Measurements from ENCODE around the gene TMEM8B. TPM values are rescaled to one million over a fixed set of nuclear protein-coding genes. Genes with fewer than 3 reads are reported as not detected.

Gene TMEM8B
- total and polyA plus RNA-seq, 2 of the 8 experiments (the other 6 are each of a cell fraction or from before 2014, with no cell fraction given), result 7.5 to 10.4 TPM

DNA sequence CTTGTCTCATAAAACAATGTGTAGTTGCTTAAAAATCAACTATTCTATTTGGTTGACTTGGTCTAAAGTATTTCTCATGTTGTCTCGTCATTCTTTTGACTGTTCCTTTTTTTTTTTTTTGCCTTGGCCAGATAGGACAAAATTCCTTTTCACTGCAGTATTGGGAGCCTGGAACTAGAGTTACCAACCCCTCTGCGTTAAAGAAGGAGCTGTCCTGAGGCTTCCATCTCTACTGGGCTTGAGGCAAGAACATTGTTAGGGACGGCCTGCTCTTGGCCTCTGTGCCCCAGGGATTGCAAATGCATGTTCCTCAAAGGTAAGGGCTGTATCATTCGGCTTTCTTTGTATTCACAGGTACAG lies 39.0 kb upstream of the TMEM8B start:
- no peak overlapping the region for H2BK20ac ChIP-seq (ENCODE audit: low read length)
- no peak overlapping the region for H4K91ac ChIP-seq (replicated peaks; ENCODE audit: insufficient read length, low read length)
- CTCF ChIA-PET (ENCODE audit: partially characterized antibody), result interaction anchor here (0.6 to 4.0 kb wide), 52 partner anchors 9 to 233 kb away, joined by 3 to 67 read pairs (median 5); partner anchors contain the start of genes FAM221B, HINT2, MSMP and SPAG8
- no peak overlapping the region for H4K5ac ChIP-seq (ENCODE audit: insufficient read length, low read depth, low read length)
- no peak for DNase-seq (ENCODE audit: low read depth in 1 of 2, low spot score in 2 of 2)
- no peak for FAIRE-seq
- H3K4me3 ChIP-seq (ENCODE audit: extremely low read depth in 1 of 4, insufficient read depth in 2 of 4, low read depth in 3 of 4, low read length in 4 of 4), result peak overlapping the region in 1 of 4 experiments; percentile 56; a peak in 1 of 8 replicates
- H3K27me3 ChIP-seq (replicated peaks in 1 of 4; ENCODE audit: control insufficient read depth in 3 of 4, extremely low read depth in 1 of 4, insufficient read depth in 3 of 4, low read length in 3 of 4), result peaks cover 0 to 10% (median 0%) of the 10 kb centered on the region in 4 experiments; a peak in 4 of 7 replicates
- no peak overlapping the region; a peak in 1 of 4 replicates for H3K4me2 ChIP-seq (ENCODE audit: insufficient read depth in 1 of 2, low read depth in 2 of 2, low read length in 2 of 2)
- H3K4ac ChIP-seq (replicated peaks; ENCODE audit: insufficient read length, low read depth, low read length), result no peak overlapping the region
- no peak overlapping the region for H3K18ac ChIP-seq (ENCODE audit: extremely low read depth, low read length)
- H3K23ac ChIP-seq (ENCODE audit: insufficient read length), result no peak overlapping the region
- H2AFZ ChIP-seq (ENCODE audit: low read length), result peak overlapping the region; percentile 46; the same call in 1 of the 2 replicates
- H3K14ac ChIP-seq (ENCODE audit: insufficient read length), result no peak overlapping the region
- no peak overlapping the region for H2BK120ac ChIP-seq (replicated peaks; ENCODE audit: low read depth, low read length)
- no peak overlapping the region for H2AK5ac ChIP-seq (ENCODE audit: low read depth, low read length)
- no peaks in the 10 kb centered on the region for H3K79me1 ChIP-seq (ENCODE audit: low read depth, low read length)
- no peaks in the 10 kb centered on the region for H4K20me1 ChIP-seq (replicated peaks in 1 of 2; ENCODE audit: control insufficient read depth in 1 of 2, insufficient read depth in 2 of 2, low read length in 2 of 2)
- peaks cover 5% of the 10 kb centered on the region; the same call in 1 of the 2 replicates for H3K23me2 ChIP-seq (ENCODE audit: low read depth, low read length)
- POLR2A ChIA-PET (ENCODE audit: partially characterized antibody), result interaction anchor here (0.6 to 3.9 kb wide), 12 partner anchors 9 to 98 kb away, joined by 3 to 38 read pairs (median 4); partner anchors contain the start of genes CREB3, FAM221B, HINT2 and SPAG8
- H4K8ac ChIP-seq (ENCODE audit: extremely low read depth, insufficient read depth, low read length), result no peak overlapping the region
- H3K9ac ChIP-seq (replicated peaks in 1 of 4; ENCODE audit: extremely low read depth in 1 of 4, low read depth in 3 of 4, low read length in 3 of 4), result no peak overlapping the region
- peaks cover 5 to 13% (median 7%) of the 10 kb centered on the region in 4 experiments; a peak in 6 of 7 replicates for H3K4me1 ChIP-seq (replicated peaks in 1 of 4; ENCODE audit: control insufficient read depth in 3 of 4, insufficient read depth in 4 of 4, low read length in 3 of 4)
- TF ChIP-seq KDM1A (IDR thresholded peaks at IDR 0.05; ENCODE audit: borderline replicate concordance, low read length) (no peak), PHF8 (conservative IDR thresholded peaks at IDR 0.05; ENCODE audit: low read depth, low read length) (no peak), BCL11A (IDR thresholded peaks at IDR 0.05; ENCODE audit: low read depth in 2 of 2, low read length in 2 of 2) (no peak), CHD2 (IDR thresholded peaks at IDR 0.05; ENCODE audit: low read length) (no peak), RNF2 (IDR thresholded peaks at IDR 0.05; ENCODE audit: borderline replicate concordance, low read depth, low read length, missing control alignments, poor library complexity, severe bottlenecking) (no peak), CBX8 (IDR thresholded peaks at IDR 0.05; ENCODE audit: borderline replicate concordance, low read depth, low read length) (no peak), GTF2F1 (IDR thresholded peaks at IDR 0.05; ENCODE audit: borderline replicate concordance, low read depth, low read length) (no peak), SP4 (IDR thresholded peaks at IDR 0.05; ENCODE audit: low read length) (no peak), SIRT6 (IDR thresholded peaks at IDR 0.05; ENCODE audit: low read length) (no peak)
- TF ChIP-seq, protein P1, sequence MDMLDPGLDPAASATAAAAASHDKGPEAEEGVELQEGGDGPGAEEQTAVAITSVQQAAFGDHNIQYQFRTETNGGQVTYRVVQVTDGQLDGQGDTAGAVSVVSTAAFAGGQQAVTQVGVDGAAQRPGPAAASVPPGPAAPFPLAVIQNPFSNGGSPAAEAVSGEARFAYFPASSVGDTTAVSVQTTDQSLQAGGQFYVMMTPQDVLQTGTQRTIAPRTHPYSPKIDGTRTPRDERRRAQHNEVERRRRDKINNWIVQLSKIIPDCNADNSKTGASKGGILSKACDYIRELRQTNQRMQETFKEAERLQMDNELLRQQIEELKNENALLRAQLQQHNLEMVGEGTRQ (IDR thresholded peaks at IDR 0.05; ENCODE audit: low read length), result no peak
- TF ChIP-seq, protein P2, sequence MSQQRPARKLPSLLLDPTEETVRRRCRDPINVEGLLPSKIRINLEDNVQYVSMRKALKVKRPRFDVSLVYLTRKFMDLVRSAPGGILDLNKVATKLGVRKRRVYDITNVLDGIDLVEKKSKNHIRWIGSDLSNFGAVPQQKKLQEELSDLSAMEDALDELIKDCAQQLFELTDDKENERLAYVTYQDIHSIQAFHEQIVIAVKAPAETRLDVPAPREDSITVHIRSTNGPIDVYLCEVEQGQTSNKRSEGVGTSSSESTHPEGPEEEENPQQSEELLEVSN (IDR thresholded peaks at IDR 0.05), result no peak
- no peak overlapping the region for H2BK15ac ChIP-seq (ENCODE audit: low read length)
- no peak overlapping the region for H3K56ac ChIP-seq (replicated peaks; ENCODE audit: insufficient read length, low read depth, low read length)
- no peaks in the 10 kb centered on the region for H3K9me3 ChIP-seq (ENCODE audit: insufficient read depth in 2 of 2, low read depth in 1 of 2, low read length in 1 of 2)
- H2BK5ac ChIP-seq (ENCODE audit: low read depth, low read length), result no peak overlapping the region
- H3K27ac ChIP-seq (ENCODE audit: low read depth, low read length), result no peak overlapping the region
- H3K79me2 ChIP-seq (ENCODE audit: control insufficient read depth in 1 of 2, insufficient read depth in 2 of 2, low read length in 2 of 2), result no peaks in the 10 kb centered on the region
- no peak overlapping the region for H2BK12ac ChIP-seq (ENCODE audit: low read depth, low read length)
- H3K36me3 ChIP-seq (ENCODE audit: control insufficient read depth in 2 of 4, insufficient read depth in 4 of 4, low read length in 3 of 4), result no peaks in the 10 kb centered on the region
- WGBS, 2 experiments (ENCODE audit: extremely low coverage in 1 of 2, insufficient coverage in 1 of 2, insufficient read length in 1 of 2, insufficient replicate concordance in 2 of 2, low coverage in 1 of 2, low lambda C conversion rate in 2 of 2, missing lambda C conversion rate in 1 of 2), result 57% methylated on average over 4 of the region's 4 CpGs; no CpG with 5 or more reads in 1 of the 2 experiments
